Endothelial cell of umbilical vein (primary cell): Measurements from ENCODE around the gene CES4A. TPM values are rescaled to one million over a fixed set of nuclear protein-coding genes. Genes with fewer than 3 reads are reported as not detected.

Experiments
- BruUV-seq: library from RNA; stranded (reverse); fragments of 400-500 nt; replicated peaks from 2 replicates; lab custom pipeline; 2021; lab: Mats Ljungman, UMichigan
- CTCF ChIA-PET: fragments of 300-600, 350-600 bp; sonication (Branson Sonifier 250); formaldehyde crosslinking; loops from one replicate; lab custom pipeline; 2021; ENCODE audit warnings: antibody characterized with exemption, inconsistent platforms; lab: Charles Lee
- POLR2A ChIA-PET: fragments of 300-600, 350-600 bp; sonication (Branson Sonifier 250); formaldehyde crosslinking; loops from one replicate; lab custom pipeline; 2021; ENCODE audit warnings: antibody characterized with exemption, inconsistent platforms; lab: Charles Lee
- DNase-seq: peaks from one replicate; pipeline ENCODE4 v3.0.0-alpha.2; 2011; ENCODE audit warnings: low read depth, low spot score
- FAIRE-seq: peaks from 2 replicates; lab custom pipeline; 2011; peaks lifted over from hg19 to GRCh38; lab: Jason Lieb, UNC
- H2AFZ ChIP-seq: 2 replicates; pipeline ENCODE4 v1.6.0; 2012; ENCODE audit warnings: low read depth, low read length, control low read depth, inconsistent platforms
- H3K27ac ChIP-seq: 2 replicates; pipeline ENCODE4 v1.5.1; 2011; ENCODE audit warnings: low read depth, mild to moderate bottlenecking, control low read depth, low read length, moderate library complexity; ENCODE audit not compliant: insufficient read depth
- H3K27me3 ChIP-seq, 2 experiments: 2 replicates each; pipeline versions ENCODE4 v1.6.0 to v1.6.1; 2011; ENCODE audit warnings: low read length in 2 of 2, mixed read lengths in 1 of 2; ENCODE audit not compliant: control insufficient read depth in 2 of 2, insufficient read depth in 2 of 2
- H3K36me3 ChIP-seq, 2 experiments: 2 replicates in 1 of 2; 3 replicates in 1 of 2; pipeline ENCODE4 v1.5.1; 2011; ENCODE audit warnings: low read length in 2 of 2, mild to moderate bottlenecking in 1 of 2, moderate library complexity in 1 of 2; ENCODE audit not compliant: control insufficient read depth in 2 of 2, insufficient read depth in 2 of 2; ENCODE audit errors: extremely low read depth in 1 of 2
- H3K4me1 ChIP-seq: 3 replicates; pipeline ENCODE4 v1.5.1; 2011; ENCODE audit warnings: mild to moderate bottlenecking, low read length; ENCODE audit not compliant: control insufficient read depth, insufficient read depth; ENCODE audit errors: extremely low read depth
- H3K4me2 ChIP-seq: 2 replicates; pipeline ENCODE4 v1.6.1; 2011; ENCODE audit warnings: low read length, control low read depth, mixed read lengths; ENCODE audit not compliant: insufficient read depth
- H3K4me3 ChIP-seq, 3 experiments: fragments of 200-600 bp in 1 of 3; sonication (generic), shearing (Covaris generic) in 1 of 3; replicated peaks in 1 of 3; 2 replicates each; pipeline ENCODE4 v1.5.1; 2011 to 2016; ENCODE audit warnings: control low read depth in 3 of 3, low read length in 3 of 3, mild to moderate bottlenecking in 2 of 3, inconsistent platforms in 1 of 3, low read depth in 1 of 3, moderate library complexity in 1 of 3; ENCODE audit not compliant: insufficient read depth in 1 of 3
- H3K79me2 ChIP-seq: 2 replicates; pipeline ENCODE4 v1.6.0; 2012; ENCODE audit warnings: low read length, inconsistent platforms; ENCODE audit not compliant: control insufficient read depth, insufficient read depth
- H3K9ac ChIP-seq: replicated peaks from 2 replicates; pipeline ENCODE3; 2011; ENCODE audit warnings: low read length, control low read depth; ENCODE audit not compliant: insufficient read depth; ENCODE audit errors: extremely low read depth
- H3K9me1 ChIP-seq: replicated peaks from 3 replicates; pipeline ENCODE4 v1.6.0; 2011; ENCODE audit warnings: mild to moderate bottlenecking, low read length; ENCODE audit not compliant: control insufficient read depth, insufficient read depth; ENCODE audit errors: extremely low read depth
- H3K9me3 ChIP-seq: replicated peaks from 2 replicates; pipeline ENCODE4 v1.5.1; 2012; ENCODE audit warnings: low read length, inconsistent platforms; ENCODE audit not compliant: control insufficient read depth, insufficient read depth
- H4K20me1 ChIP-seq: replicated peaks from 2 replicates; pipeline ENCODE3; 2011; ENCODE audit warnings: mild to moderate bottlenecking, low read length; ENCODE audit not compliant: control insufficient read depth, insufficient read depth; ENCODE audit errors: extremely low read depth
- EZH2 ChIP-seq: IDR thresholded peaks from 2 replicates; pipeline ENCODE4 v1.6.1; 2012; ENCODE audit warnings: borderline replicate concordance, low read depth, mild to moderate bottlenecking, moderate library complexity, low read length, inconsistent platforms; ENCODE audit not compliant: severe bottlenecking
- FOS ChIP-seq: IDR thresholded peaks from 2 replicates; pipeline ENCODE4 v1.6.1; 2011; ENCODE audit warnings: mild to moderate bottlenecking, low read length, moderate library complexity, borderline replicate concordance; ENCODE audit not compliant: insufficient read depth
- GATA2 ChIP-seq: IDR thresholded peaks from 2 replicates; pipeline ENCODE4 v1.7.0; 2011; ENCODE audit warnings: low read depth, mild to moderate bottlenecking, moderate library complexity, mixed read lengths, low read length; ENCODE audit not compliant: insufficient read length, insufficient read depth
- JUN ChIP-seq: IDR thresholded peaks from 2 replicates; pipeline ENCODE4 v1.6.1; 2011; ENCODE audit warnings: borderline replicate concordance, low read depth; ENCODE audit not compliant: insufficient read length, insufficient read depth
- MYC ChIP-seq: IDR thresholded peaks from one replicate; pipeline ENCODE4 v1.6.1; 2011; ENCODE audit warnings: mild to moderate bottlenecking, low read depth, low read length
- POLR2A ChIP-seq: IDR thresholded peaks from 2 replicates; pipeline ENCODE4 v1.6.1; 2012; ENCODE audit warnings: low read depth, mild to moderate bottlenecking, control low read depth, low read length
- POLR2AphosphoS5 ChIP-seq: IDR thresholded peaks from 2 replicates; pipeline ENCODE4 v1.6.1; 2012; ENCODE audit warnings: low read depth, mild to moderate bottlenecking, control low read depth, low read length, moderate library complexity; ENCODE audit not compliant: insufficient read depth
- dilution Hi-C: fragments of 300-500 bp; cut with MboI; formaldehyde crosslinking; loops from one replicate; pipeline ENCODE4 v1.15.0; 2019; ENCODE audit warnings: low sequenced_read_pairs; ENCODE audit not compliant: extremely low pct_ligation_motif_present
- intact Hi-C: fragments of 100-400 bp; cut with micrococcal nuclease; formaldehyde crosslinking; loops from one replicate; pipeline ENCODE4 v1.10.0; 2022
- polyA plus RNA-seq, 4 experiments: library from polyadenylated mRNA; depleted of rRNA in 3 of 4; stranded (reverse) in 3 of 4; unstranded in 1 of 4; fragments of >200 nt; gene quantifications; 2 replicates each; pipeline versions ENCODE4 v1.2.1 to v1.2.3, GENCODE V29; 2011 to 2012; ENCODE audit warnings: missing spikeins in 1 of 4
- total RNA-seq: library from RNA; stranded (reverse); gene quantifications from 2 replicates; pipeline ENCODE4 v1.2.3, GENCODE V29; 2021
- TF ChIP-seq, protein P1 (sequence below): IDR thresholded peaks from 2 replicates; pipeline ENCODE4 v1.6.1; 2011; ENCODE audit not compliant: insufficient read depth, insufficient read length
- TF ChIP-seq, protein P2 (sequence below), 2 donors: IDR thresholded peaks; 1 replicate in 1 of 2; 2 replicates in 1 of 2; pipeline ENCODE4 v1.5.1; 2011; ENCODE audit warnings: low read length in 2 of 2, mild to moderate bottlenecking in 2 of 2, moderate library complexity in 2 of 2, control low read depth in 1 of 2, inconsistent platforms in 1 of 2, low read depth in 1 of 2; ENCODE audit not compliant: insufficient read depth in 1 of 2; ENCODE audit errors: extremely low read depth in 1 of 2

The CES4A gene
- total and polyA plus RNA-seq, 2 donors (not counting 3 experiments of a cell fraction or from before 2014, with no cell fraction given) = 5.4 to 13.3 TPM

GRCh38 chr16:67011274-67011673 lies 22.9 kb downstream of the CES4A start:
- CTCF ChIA-PET = interaction anchor here (1.0 to 4.0 kb wide), 5 partner anchors 19 to 174 kb away, joined by 3 to 48 read pairs (median 5); partner anchors contain the start of gene B3GNT9
- intact Hi-C loops = loop anchor here (5.0 kb wide), 1 partner anchor 34 kb away; no protein-coding TSS in a partner anchor
- FAIRE-seq = no peak
- TF ChIP-seq POLR2AphosphoS5 (no peak), POLR2A (no peak), MYC (no peak), FOS (no peak), GATA2 (no peak), EZH2 (no peak), JUN (no peak)
- TF ChIP-seq, protein P1, sequence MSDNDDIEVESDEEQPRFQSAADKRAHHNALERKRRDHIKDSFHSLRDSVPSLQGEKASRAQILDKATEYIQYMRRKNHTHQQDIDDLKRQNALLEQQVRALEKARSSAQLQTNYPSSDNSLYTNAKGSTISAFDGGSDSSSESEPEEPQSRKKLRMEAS = no peak
- TF ChIP-seq, protein P2, sequence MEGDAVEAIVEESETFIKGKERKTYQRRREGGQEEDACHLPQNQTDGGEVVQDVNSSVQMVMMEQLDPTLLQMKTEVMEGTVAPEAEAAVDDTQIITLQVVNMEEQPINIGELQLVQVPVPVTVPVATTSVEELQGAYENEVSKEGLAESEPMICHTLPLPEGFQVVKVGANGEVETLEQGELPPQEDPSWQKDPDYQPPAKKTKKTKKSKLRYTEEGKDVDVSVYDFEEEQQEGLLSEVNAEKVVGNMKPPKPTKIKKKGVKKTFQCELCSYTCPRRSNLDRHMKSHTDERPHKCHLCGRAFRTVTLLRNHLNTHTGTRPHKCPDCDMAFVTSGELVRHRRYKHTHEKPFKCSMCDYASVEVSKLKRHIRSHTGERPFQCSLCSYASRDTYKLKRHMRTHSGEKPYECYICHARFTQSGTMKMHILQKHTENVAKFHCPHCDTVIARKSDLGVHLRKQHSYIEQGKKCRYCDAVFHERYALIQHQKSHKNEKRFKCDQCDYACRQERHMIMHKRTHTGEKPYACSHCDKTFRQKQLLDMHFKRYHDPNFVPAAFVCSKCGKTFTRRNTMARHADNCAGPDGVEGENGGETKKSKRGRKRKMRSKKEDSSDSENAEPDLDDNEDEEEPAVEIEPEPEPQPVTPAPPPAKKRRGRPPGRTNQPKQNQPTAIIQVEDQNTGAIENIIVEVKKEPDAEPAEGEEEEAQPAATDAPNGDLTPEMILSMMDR (IDR thresholded peaks at IDR 0.05; ENCODE audit: extremely low read depth in 1 of 2, insufficient read depth in 1 of 2, low read depth in 1 of 2, low read length in 2 of 2) = no peak
- H3K4me1 ChIP-seq = no peaks in the 10 kb centered on the region
- no peaks in the 10 kb centered on the region for H3K9me1 ChIP-seq
- no peaks in the 10 kb centered on the region for H3K36me3 ChIP-seq
- H3K27ac ChIP-seq = no peak overlapping the region
- H2AFZ ChIP-seq = no peak overlapping the region
- no peaks in the 10 kb centered on the region for H3K9me3 ChIP-seq
- POLR2A ChIA-PET = no interaction called here
- no peak for DNase-seq
- no peak overlapping the region for H3K9ac ChIP-seq
- dilution Hi-C loops = no loop called here
- H3K79me2 ChIP-seq = no peaks in the 10 kb centered on the region
- no TSS peak for BruUV-seq
- no peak overlapping the region for H3K4me2 ChIP-seq
- no peak overlapping the region for H3K4me3 ChIP-seq
- H3K27me3 ChIP-seq = no peaks in the 10 kb centered on the region
- H4K20me1 ChIP-seq = no peaks in the 10 kb centered on the region
